IPS-18a (cell line): ENCODE results near the gene ZNF579.
"Not testable (repeated sequence)": the region's sequence is repeated elsewhere in the genome, so short reads cannot be mapped to it uniquely, and the experiment has no call there.

Source experiments
- H3K27ac ChIP-seq: one replicate; pipeline ENCODE4 v1.5.1; 2013; ENCODE audit warnings: low read length
- H3K27me3 ChIP-seq: one replicate; pipeline ENCODE4 v1.6.1; 2013; ENCODE audit warnings: mild to moderate bottlenecking, low read length; ENCODE audit not compliant: control insufficient read depth, insufficient read depth
- H3K36me3 ChIP-seq: one replicate; pipeline ENCODE4 v1.6.1; 2013; ENCODE audit warnings: low read depth, low read length; ENCODE audit not compliant: control insufficient read depth
- H3K4me1 ChIP-seq: one replicate; pipeline ENCODE4 v1.6.1; 2013; ENCODE audit warnings: low read depth, low read length; ENCODE audit not compliant: control insufficient read depth
- H3K4me3 ChIP-seq: one replicate; pipeline ENCODE4 v1.5.1; 2013; ENCODE audit warnings: low read length
- H3K9ac ChIP-seq: one replicate; pipeline ENCODE4 v1.6.1; 2013; ENCODE audit warnings: mild to moderate bottlenecking, low read length, moderate library complexity
- H3K9me3 ChIP-seq: one replicate; pipeline ENCODE4 v1.6.1; 2013; ENCODE audit warnings: low read depth, low read length; ENCODE audit not compliant: control insufficient read depth

The ZNF579 gene

GRCh38 chr19:55578031-55578760, 2.5 kb downstream of the ZNF579 start:
- Histone ChIP-seq H3K9me3 (no peaks in the 10 kb centered on the region), H3K27me3 (no peaks in the 10 kb centered on the region), H3K27ac (no peak overlapping the region), H3K9ac (no peak overlapping the region), H3K4me3 (no peak overlapping the region), H3K4me1 (no peaks in the 10 kb centered on the region), H3K36me3 (peaks cover 8% of the 10 kb centered on the region)

- Histone ChIP-seq H3K27me3 (no peaks in the 10 kb centered on the region), H3K27ac (no peak overlapping the region), H3K9ac (no peak overlapping the region), H3K36me3 (peaks cover 8% of the 10 kb centered on the region), H3K4me1 (no peaks in the 10 kb centered on the region), H3K9me3 (no peaks in the 10 kb centered on the region), H3K4me3 (no peak overlapping the region)
Measured at GRCh38 chr19:55576746-55577145, 3.9 kb downstream of the ZNF579 start.

- H3K9me3 ChIP-seq, H3K4me1 ChIP-seq, H3K9ac ChIP-seq, H3K36me3 ChIP-seq, H3K27ac ChIP-seq, H3K4me3 ChIP-seq, H3K27me3 ChIP-seq: not testable (repeated sequence)
Measured at GRCh38 chr19:55573929-55574328, 6.7 kb downstream of the ZNF579 start.

- not testable (repeated sequence) for H3K4me3 ChIP-seq, H3K27me3 ChIP-seq, H3K9ac ChIP-seq, H3K36me3 ChIP-seq, H3K9me3 ChIP-seq, H3K27ac ChIP-seq, H3K4me1 ChIP-seq
Measured at GRCh38 chr19:55569477-55569876, 11.2 kb downstream of the ZNF579 start.

- Histone ChIP-seq H3K36me3 (no peaks in the 10 kb centered on the region), H3K4me1 (no peaks in the 10 kb centered on the region), H3K9me3 (no peaks in the 10 kb centered on the region), H3K9ac (no peak overlapping the region), H3K4me3 (no peak overlapping the region), H3K27me3 (no peaks in the 10 kb centered on the region), H3K27ac (no peak overlapping the region)
Measured at GRCh38 chr19:55567708-55568328, 12.8 kb downstream of the ZNF579 start.

- Histone ChIP-seq H3K4me3 (no peak overlapping the region), H3K27ac (no peak overlapping the region), H3K9me3 (no peaks in the 10 kb centered on the region), H3K9ac (no peak overlapping the region), H3K27me3 (no peaks in the 10 kb centered on the region), H3K36me3 (no peaks in the 10 kb centered on the region), H3K4me1 (no peaks in the 10 kb centered on the region)
Measured at GRCh38 chr19:55566823-55567222, 13.8 kb downstream of the ZNF579 start.

GRCh38 chr19:55563261-55563690, 17.4 kb downstream of the ZNF579 start:
- H3K4me1 ChIP-seq: no peaks in the 10 kb centered on the region
- H3K9me3 ChIP-seq: no peaks in the 10 kb centered on the region
- no peaks in the 10 kb centered on the region for H3K27me3 ChIP-seq
- no peaks in the 10 kb centered on the region for H3K36me3 ChIP-seq
- H3K4me3 ChIP-seq: no peak overlapping the region
- H3K27ac ChIP-seq: no peak overlapping the region
- no peak overlapping the region for H3K9ac ChIP-seq

GRCh38 chr19:55559684-55560083, 21.0 kb downstream of the ZNF579 start:
- no peak overlapping the region for H3K4me3 ChIP-seq
- no peaks in the 10 kb centered on the region for H3K4me1 ChIP-seq
- H3K9ac ChIP-seq: no peak overlapping the region
- no peaks in the 10 kb centered on the region for H3K36me3 ChIP-seq
- H3K9me3 ChIP-seq: no peaks in the 10 kb centered on the region
- no peak overlapping the region for H3K27ac ChIP-seq
- no peaks in the 10 kb centered on the region for H3K27me3 ChIP-seq

- Histone ChIP-seq H3K4me1 (peaks cover 3% of the 10 kb centered on the region), H3K9me3 (no peaks in the 10 kb centered on the region), H3K27me3 (no peaks in the 10 kb centered on the region)
Measured at GRCh38 chr19:55554741-55555152, 25.9 kb downstream of the ZNF579 start.

GRCh38 chr19:55554302-55554701, 26.3 kb downstream of the ZNF579 start:
- Histone ChIP-seq H3K4me3 (no peak overlapping the region), H3K27me3 (no peaks in the 10 kb centered on the region), H3K4me1 (peaks cover 3% of the 10 kb centered on the region), H3K27ac (no peak overlapping the region), H3K36me3 (no peaks in the 10 kb centered on the region), H3K9ac (no peak overlapping the region), H3K9me3 (no peaks in the 10 kb centered on the region)

More at GRCh38 chr19:55554741-55555152, 25.9 kb downstream of the ZNF579 start:
- Histone ChIP-seq H3K36me3 (no peaks in the 10 kb centered on the region), H3K9ac (no peak overlapping the region), H3K27ac (no peak overlapping the region), H3K4me3 (no peak overlapping the region)

- H3K4me1 ChIP-seq: peaks cover 3% of the 10 kb centered on the region
- H3K27me3 ChIP-seq: no peaks in the 10 kb centered on the region
- no peaks in the 10 kb centered on the region for H3K36me3 ChIP-seq
- no peak overlapping the region for H3K9ac ChIP-seq
- no peak overlapping the region for H3K27ac ChIP-seq
- H3K4me3 ChIP-seq: no peak overlapping the region
- H3K9me3 ChIP-seq: no peaks in the 10 kb centered on the region
Measured at GRCh38 chr19:55553217-55554182, 27.1 kb downstream of the ZNF579 start.
